ENCODE results near the gene MED29.
A peak's percentile ranks its signal among the peaks of the same experiment; 100 is the strongest.

Gene MED29

DNA sequence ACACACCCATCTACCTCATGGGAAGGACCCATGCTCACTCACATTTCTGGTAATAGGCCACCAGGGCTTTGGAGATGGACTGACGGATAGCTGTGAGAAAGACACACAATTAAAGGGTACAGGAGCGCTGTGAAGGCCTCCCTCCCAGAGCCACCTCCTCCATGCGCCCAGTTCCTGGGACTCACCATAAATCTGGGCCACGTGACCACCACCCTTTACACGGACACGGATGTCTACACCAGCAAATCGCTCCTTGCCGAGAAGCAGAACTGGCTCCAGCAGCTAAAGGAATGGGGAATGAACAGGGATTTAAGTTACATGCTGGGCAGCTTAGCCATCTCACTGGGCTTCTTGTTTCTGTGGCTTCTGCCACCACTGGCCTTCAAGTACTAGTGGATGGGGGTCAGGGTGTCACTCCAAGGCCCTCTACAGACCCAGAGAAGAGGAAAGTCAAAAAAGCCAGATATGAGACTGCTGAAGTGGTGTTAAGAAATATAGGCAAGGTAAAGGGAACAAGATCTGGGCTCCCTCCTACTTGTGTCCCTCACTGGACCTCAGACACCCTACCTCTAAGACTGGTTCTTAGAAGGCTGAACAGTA is 42.4 kb downstream of the MED29 start:
- no peak for DNase-seq

DNA sequence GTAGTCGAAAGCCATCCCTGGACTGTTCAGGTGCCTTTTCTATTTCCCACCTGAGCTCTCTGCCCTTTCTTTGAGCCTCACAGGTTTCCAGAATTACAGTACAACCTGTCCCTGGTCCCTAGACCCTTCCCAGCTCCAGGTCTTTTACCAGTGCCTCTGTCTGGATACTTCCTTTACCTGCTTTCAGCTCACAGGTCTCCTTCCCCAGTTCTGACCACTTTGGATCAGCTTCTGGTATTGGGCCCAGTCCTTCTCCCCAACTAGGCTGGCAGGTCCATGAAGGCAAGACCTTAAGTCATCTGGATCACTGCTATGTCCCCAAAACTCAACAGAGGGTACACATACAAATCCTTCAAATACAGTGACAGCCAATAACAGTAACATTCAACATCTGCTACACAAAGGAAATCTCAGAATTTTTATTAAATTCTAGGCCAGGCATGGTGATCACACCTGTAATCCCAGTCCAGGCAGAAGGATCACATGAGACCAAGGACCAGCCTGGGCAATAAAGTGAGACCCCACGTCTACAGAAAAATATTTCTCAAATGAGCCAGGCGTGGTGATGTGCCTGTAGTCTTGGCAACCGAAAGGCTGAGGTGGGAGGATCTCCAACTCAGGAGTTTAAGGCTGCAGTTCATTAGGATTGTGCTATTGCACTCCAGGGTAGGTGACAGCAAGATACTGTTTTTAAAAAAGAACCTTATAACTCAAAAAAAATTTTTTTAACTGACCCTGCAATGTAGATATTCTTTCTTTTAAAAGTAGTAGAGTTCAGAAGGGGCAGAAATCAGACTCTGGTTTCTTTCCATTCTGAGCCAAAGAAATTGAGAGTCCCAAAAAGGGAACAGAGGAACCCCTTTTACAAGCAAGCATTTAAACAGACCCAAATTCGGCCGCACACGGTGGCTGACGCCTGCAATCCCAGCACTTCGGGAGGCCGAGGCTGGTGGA is 43.2 kb downstream of the MED29 start:
- no peak for DNase-seq

DNA sequence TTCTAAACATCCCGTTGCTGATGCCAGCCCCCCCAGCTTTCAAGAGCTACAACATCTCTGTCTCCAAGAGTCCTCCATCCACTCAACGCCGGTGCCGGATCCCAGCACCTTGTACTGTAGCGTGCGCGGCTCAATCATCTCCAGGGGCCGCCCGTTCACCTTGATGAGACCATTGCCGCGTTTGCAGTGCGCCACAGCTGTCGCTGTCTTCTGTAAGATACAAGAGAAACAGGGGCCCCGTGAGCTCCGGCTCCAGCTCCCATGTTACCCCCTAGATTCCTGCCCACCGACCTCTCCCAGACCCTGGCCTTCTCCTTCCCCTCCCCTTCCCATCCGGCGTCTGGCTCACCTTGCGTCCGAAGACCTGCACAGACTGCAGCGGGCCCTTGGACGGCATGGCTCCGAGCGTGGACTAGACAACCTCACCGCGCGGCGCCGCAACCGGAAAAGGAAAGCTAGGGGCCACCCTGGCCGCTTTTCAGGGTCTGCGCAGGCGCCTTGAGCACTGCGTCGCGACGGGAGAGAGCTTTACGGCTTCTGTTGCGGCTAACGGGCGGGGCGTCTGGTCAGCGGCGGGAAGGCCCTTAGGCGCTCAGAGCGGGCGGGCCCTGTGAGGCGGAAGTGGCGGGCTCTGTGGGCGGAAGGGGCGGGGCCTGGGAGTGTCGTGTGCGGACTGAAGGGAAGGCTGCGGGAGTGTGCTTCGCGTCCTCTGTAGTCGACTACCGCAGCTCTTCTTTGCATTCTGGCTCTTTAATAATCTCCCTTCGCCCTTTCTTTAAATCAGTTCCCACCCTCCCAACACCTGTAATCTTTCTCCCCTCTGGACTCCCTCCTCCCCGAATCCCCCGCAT is 44.5 kb downstream of the MED29 start, which contains the start of gene RPS16:
Gene RPS16 (minus strand): TSS at position 451 of the 851 bp plus-strand sequence. CDS start 54 bp downstream, at position 397.
- peak; percentile 97 for DNase-seq

DNA sequence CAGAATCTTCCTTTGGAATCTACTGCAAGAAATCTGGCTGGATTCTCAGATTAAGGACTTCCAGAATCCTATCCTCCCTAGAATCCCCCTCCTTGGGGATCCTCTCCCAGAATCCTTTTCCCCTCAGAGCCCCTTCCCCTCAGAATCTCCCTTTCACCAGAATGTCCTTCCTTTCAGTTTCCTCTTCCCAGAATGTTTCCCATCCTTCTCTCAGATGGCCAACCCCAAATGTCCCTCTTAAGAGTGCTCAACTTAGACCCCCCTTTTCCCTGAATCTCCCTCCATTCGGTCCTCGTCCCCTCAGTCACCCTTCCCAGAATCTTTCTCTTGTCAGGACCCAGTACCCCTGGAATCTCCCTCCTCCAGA is 45.2 kb downstream of the MED29 start:
- DNase-seq: no peak

DNA sequence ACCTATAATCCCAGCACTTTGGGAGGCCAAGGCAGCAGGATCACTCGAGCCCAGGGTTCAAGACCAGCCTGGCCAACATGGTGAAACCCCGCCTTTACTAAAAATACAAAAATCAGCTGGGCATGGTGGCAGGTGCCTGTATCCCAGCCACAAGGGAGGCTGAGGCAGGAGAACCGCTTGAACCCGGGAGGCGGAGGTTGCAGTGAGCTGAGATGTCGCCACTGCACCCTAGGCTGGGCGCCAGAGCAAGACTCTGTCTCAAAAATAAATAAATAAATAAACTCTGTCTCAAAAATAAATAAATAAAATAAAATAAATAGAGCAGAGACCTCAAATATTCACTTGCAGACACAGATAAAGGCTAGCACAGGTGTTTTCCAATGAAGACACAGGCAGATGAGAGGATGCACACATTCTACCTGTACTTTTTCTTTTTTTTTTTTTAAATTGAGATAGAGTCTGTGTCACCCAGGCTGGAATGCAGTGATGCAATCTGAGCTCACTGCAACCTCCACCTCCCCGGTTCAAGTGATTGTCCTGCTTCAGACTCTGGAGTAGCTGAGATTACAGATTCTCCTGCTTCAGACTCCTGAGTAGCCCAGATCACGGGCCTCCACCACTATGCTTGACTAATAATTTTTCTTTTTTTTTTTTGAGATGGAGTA is 47.2 kb downstream of the MED29 start:
- DNase-seq: no peak

DNA sequence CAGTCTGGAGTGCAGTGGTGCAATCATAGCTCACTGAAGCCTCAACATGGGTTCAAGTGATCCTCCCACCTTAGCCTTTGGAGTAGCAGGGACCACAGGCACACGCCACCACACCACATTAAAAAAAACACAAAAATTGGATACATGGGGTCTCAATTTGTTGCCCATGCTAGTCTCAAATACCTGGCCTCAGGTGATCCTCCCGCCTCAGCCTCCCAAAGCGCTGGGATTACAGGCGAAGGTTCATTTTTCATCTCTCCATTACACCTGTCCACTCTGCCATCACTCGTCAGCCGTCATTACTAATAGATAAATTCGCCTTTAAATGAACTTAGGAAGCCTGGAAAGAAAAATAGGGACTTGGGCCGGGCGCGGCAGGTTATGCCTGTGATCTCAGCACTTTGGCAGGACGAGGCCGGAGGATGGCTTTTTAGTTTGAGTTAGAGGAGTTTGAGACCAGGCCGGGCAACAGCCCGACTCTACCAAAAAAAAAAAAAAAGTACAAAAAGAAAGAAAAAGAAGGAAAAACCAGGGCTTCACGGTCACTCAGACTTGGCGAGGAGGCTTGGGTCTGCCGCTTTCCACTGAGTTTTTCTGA is 53.5 kb downstream of the MED29 start:
- DNase-seq: no peak

DNA sequence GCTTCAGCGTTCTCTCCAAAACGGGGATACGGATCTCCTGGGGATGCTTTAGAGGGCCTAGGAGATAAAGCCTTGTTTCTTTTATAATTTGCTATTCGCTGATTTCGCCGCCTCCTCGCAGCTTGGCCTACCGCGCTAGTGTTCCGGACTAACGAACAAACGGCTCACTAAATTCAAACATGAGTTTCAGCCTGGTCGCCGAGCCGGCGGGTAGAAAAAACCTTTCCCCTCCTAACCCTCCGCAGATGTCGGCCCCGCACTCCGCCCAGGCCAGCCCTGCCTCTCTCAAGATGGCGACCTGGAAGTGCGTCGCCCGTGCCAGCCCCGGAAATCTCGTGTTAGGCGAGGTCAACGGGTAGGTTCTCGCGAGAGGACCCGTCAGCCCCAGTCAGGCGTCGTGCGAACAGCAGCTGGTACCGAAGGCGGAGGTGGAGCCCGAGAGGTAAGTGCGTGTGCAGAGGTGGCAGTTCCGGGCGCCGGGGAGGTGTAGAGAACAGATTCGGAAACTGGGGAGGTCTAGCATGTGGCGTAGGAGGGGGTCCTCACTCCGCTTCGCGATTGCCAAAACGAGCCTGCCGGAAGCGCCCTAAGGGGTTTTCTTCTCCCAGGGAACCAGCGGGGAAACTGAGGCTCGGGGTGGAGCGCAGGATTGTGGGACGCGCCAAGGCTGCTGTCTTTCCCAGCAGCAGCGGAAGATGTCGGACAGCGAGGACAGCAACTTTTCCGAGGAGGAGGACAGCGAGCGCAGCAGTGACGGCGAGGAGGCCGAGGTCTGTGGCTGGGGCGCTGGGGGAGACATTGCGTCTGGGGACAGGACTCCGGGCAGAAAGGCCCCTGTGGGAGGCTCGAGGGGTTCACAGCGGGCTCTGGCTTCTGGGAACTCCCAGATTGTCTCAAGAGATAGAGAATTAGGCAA is 54.3 kb downstream of the MED29 start, which contains the start of gene SUPT5H:
Gene SUPT5H (plus strand): TSS at position 387 of the 916 bp plus-strand sequence. CDS start 309 bp downstream, at position 696.
- peak; percentile 97 for DNase-seq

DNA sequence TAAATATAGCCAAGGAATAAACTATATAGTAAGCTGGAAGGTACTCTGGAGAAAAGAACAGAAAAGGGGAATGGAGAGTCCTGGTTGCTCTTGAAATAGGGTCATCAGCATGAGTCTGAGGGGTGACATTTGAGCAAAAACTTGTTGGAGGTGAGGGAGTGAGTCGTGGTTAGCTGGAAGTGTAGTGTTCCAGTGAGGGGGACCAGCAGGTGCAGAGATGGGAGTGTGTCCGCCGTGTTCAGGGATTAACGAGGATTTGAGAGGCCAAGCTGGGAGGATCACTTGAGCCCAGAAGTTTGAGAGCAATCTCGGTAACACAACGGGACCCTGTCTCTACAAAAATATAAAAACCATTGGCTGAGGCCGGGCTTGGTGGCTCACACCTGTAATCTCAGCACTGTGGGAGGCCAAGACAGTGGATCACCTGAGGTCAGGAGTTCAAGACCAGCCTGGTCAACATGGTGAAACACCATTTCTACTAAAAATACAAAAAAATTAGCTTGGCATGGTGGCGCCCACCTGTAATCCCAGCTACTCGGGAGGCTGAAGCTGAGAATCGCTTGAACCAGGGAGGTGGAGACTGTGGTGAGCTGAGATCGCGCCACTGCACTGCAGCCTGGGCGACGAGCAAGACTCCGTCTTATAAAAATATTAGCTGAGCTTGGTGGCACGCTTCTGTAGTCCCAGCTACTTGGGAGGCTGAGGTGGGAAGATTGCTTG is 55.3 kb downstream of the MED29 start:
- DNase-seq: no peak

DNA sequence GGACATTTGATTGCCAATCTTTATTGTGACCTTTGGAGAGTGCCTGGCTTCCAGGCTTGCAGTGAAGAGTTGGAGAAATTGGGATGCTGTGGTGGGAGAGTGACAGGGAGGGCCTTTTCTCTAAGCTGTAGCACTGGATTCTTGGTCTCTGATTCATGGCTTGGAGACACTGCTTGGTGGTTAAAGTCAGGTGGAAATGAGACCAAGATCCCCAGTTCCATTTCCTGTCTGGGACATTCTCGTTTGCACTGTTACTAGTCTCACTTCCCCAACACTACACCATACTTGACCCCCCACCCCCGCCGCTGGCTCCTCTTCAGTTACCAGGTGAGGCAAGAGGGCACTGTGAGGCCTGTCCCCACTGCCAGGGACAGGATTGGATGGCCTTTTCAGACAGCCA is 57.1 kb downstream of the MED29 start:
- no peak for DNase-seq

DNA sequence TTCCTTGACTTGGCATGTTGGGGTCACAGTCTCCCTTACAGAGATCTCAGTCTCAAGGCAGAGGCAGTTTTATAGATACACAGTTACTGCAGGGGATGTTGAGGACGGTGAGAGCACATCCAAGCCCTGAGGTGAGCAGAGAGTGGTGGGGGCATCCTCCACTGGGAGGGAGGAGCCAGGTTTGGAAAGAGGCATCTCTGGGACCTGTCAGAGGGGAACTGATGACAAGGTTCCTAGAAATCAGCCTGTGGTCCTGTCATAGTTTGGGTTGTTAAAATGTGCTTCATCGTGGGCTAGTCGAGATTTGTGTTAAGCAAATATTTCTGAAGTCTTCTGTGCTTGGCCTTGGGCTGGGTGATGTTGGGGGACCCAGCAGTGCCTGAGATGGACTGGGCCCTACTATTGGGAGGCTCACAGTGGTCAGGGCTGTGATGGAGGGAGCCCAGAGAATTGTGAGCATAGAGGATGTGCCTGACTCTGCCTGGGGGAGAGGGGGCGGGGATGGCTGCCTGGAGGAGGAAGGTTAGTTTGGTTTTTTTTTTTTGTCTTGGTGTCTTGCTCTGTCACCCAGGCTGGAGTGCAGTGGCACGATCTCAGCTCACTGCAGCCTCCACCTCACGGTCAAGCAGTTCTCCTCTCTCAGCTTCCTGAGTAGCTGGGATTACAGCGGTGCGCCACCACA is 58.1 kb downstream of the MED29 start:
- no peak for DNase-seq
